Activated CD4-positive, alpha-beta T cell treated with anti-CD3 and anti-CD28 coated beads, Interleukin-2, amount 50 U/mL, for 48 hours (primary cell): Measurements from ENCODE around the gene CTNNA3.
"Not testable (repeated sequence)": the region's sequence is repeated elsewhere in the genome, so short reads cannot be mapped to it uniquely, and the experiment has no call there.

Experiments used
- DNase-seq, 2 experiments: peaks; one replicate each; pipeline ENCODE4 v3.0.0-alpha.2; 2020

Gene CTNNA3

DNA sequence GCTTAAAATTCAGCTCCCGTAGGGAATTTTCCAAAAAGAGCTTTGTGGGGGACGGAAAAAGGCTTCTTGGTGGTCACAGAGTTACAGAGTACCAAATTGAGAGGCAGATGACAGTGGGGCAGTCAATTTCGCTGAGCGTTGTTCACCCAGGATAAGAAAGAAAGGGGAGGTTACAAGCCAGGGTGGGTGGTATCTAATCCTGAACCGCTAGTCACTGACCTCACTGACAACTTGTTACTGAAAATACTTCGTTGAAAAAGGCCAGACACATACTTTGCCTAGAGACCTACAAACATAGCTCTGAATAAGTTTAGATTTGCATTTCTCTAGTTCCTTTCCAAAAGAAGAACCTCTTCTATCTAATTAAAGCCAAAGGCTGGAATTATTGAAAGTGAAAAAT lies at the start of gene CTNNA3:
TSS of gene CTNNA3 (minus strand) at position 167 of the 400 bp plus-strand sequence.
- no peak for DNase-seq

GRCh38 chr10:67735430-67735829 lies 39.4 kb upstream of the CTNNA3 start:
- no peak for DNase-seq

- DNase-seq = no peak
Observed at GRCh38 chr10:67733511-67733910, 37.5 kb upstream of the CTNNA3 start.

- DNase-seq = no peak
Observed at GRCh38 chr10:67725567-67725966, 29.6 kb upstream of the CTNNA3 start.

DNA sequence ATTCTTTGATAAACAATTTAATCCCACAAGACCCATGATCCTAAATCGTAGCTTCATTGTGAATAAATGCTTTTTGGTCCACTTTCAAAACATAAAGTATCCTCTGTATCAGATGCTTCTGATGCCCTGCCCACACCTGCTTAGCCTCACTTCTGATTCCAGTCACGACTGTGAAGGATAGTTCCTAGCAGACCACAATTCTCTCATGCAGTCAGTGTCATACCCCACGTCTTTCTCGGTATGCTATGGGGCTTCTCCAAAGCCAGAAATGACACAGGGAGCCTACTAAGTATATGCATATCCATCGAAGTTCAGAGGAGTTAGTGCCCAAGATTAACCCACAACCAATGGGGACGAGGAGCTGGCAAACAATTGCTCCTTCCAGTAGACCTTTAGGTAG lies 27.6 kb upstream of the CTNNA3 start:
- DNase-seq = no peak

DNA sequence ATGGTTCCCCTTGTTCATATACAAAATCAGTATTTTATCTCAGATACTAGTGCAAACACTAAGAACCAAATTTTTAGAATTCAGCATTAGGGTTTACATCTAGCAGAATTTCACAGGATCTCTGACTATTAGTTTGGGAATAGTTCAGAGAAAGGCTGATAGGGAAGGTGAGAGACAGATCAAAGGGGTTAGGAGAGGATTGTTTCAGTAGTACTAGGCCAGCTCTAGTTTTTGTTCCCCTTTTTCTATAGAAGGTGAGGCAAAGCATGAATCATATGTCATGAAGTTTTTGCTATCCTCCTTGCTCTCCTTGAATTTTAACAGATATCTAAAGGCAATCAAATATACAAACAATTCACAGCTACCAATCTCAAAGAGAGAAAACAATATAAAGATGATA lies 26.1 kb upstream of the CTNNA3 start:
- no peak for DNase-seq

DNA sequence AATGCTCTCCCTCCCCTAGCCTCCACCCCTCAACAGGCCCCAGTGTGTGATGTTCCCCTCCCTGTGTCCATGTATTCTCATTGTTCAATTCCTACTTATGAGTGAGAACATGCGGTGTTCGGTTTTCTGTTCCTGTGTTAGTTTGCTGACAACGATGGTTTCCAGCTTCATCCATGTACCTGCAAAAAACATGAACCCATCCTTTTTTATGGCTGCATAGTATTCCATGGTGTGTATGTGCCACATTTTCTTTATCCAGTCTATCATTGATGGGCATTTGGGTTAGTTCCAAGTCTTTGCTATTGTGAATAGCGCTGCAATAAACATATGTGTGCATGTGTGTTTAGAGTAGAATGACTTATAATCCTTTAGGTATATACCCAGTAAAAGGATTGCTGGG lies 20.5 kb upstream of the CTNNA3 start:
- DNase-seq = not testable (repeated sequence)

- no peak for DNase-seq
Observed at GRCh38 chr10:67705921-67706320, 9.9 kb upstream of the CTNNA3 start.

DNA sequence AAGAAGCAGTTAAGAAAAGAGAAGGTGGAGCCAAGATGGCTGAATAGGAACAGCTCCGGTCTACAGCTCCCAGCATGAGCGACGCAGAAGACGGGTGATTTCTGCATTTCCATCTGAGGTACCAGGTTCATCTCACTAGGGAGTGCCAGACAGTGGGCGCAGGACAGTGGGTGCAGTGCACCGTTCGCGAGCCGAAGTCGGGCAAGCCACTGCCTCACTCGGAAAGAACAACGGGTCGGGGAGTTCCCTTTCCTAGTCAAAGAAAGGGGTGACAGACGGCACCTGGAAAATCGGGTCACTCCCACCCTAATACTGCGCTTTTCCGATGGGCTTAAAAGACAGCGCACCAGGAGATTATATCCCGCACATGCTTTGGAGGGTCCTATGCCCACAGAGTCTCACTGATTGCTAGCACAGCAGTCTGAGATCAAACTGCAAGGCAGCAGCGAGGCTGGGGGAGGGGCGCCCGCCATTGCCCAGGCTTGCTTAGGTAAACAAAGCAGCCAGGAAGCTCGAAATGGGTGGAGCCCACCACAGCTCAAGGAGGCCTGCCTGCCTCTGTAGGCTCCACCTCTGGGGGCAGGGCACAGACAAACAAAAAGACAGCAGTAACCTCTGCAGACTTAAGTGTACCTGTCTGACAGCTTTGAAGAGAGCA lies 3.7 kb upstream of the CTNNA3 start:
- not testable (repeated sequence) for DNase-seq

- DNase-seq = no peak
Observed at GRCh38 chr10:67698164-67698563, 2.2 kb upstream of the CTNNA3 start.

- peak in 1 of 2 experiments; percentile 6 for DNase-seq
Observed at GRCh38 chr10:67697724-67698131, 1.7 kb upstream of the CTNNA3 start.

GRCh38 chr10:67696679-67697078 lies 684 bp upstream of the CTNNA3 start:
- no peak for DNase-seq

GRCh38 chr10:67695555-67695954 lies 440 bp downstream of the CTNNA3 start:
- DNase-seq = no peak

GRCh38 chr10:67691861-67692260 lies 4.1 kb downstream of the CTNNA3 start:
- not testable (repeated sequence) for DNase-seq

- DNase-seq = not testable (repeated sequence)
Observed at GRCh38 chr10:67690540-67690939, 5.5 kb downstream of the CTNNA3 start.

- not testable (repeated sequence) for DNase-seq
Observed at GRCh38 chr10:67684140-67684539, 11.9 kb downstream of the CTNNA3 start.

GRCh38 chr10:67678335-67678974 lies 17.5 kb downstream of the CTNNA3 start:
- DNase-seq = no peak

DNA sequence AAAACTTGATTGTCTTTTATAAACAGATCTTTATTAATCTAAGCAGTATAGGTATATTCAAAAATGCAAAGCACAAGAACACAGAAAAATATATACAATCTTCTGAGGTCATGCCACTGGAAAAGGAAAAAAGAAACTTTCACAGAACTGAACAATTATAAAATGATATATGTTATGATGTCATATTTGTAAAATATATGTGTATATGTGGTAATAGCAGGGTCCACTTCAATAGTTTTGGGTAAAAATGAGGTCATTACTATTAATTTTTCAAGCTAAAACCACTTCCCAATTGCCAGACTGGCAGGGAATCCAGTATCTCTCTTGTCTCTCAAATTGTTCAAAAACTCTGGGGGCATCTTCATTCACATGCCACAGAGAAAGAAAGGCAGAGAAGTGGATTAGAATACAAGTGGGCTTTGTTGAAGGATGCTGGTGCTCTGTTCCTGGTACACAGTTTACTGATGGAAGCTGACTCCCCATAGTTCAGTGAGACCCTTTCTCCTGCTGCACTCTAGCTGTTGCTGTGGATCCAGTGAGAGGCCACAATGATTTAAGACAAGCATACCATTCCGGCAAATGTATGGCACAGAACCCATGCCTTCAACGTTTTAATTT lies 19.7 kb downstream of the CTNNA3 start:
- DNase-seq = no peak

DNA sequence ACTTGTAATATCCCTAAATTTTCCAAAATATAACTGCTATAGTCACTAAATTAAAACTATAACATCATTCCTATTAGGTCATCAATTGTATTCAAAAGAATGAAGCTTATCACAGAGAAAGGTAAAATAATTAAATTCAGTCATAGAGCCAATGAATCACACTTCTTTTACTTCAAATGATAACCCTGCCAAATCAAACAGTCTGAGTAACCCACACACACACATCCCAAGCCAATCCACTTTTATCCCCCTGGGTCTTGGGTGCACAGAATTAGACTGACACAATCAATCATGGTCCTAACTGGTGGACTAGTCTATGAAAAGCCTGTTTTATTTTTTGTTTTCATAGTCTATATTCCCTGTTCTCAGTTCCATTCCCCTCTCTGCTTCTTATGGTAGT lies 25.6 kb downstream of the CTNNA3 start:
- no peak for DNase-seq

- DNase-seq = no peak
Observed at GRCh38 chr10:67669978-67670377, 26.0 kb downstream of the CTNNA3 start.

- DNase-seq = no peak
Observed at GRCh38 chr10:67668448-67668847, 27.5 kb downstream of the CTNNA3 start.

GRCh38 chr10:67667035-67667425 lies 29.0 kb downstream of the CTNNA3 start:
- no peak for DNase-seq

DNA sequence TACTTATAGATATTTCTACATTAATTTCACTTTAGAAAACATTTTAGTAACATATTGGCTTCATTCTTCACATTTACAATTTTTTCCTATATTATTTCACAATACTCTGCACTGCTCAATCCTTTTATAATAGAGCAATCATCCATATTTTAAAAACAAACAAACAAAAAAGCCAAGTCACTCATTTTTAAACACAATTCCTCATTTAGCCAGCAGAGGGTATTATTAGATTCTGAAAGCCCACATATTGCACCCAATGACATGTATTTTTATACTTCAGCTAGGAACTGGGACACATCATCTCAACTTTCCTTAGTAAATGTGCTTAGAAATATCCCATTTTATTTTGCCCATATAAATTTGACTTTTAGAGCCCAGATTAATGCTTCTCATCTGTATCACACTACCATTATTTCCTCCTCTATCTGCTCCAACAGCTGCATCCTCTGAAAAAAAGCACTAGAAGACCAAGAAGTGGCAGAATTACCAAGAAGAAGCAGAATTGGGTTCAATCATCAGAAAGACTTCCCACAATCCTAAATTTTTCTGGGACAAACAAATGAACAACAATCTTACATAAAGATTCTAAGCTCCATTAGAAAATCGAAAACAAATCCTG lies 29.5 kb downstream of the CTNNA3 start:
- DNase-seq = no peak

GRCh38 chr10:67665491-67665890 lies 30.5 kb downstream of the CTNNA3 start:
- no peak for DNase-seq
